ENCODE data around the gene PDSS2. TPM values are rescaled to one million over a fixed set of nuclear protein-coding genes. Genes with fewer than 3 reads are reported as not detected.

The PDSS2 gene
- total RNA-seq, 1 experiment from 2014 or later, result 16.3 TPM

DNA sequence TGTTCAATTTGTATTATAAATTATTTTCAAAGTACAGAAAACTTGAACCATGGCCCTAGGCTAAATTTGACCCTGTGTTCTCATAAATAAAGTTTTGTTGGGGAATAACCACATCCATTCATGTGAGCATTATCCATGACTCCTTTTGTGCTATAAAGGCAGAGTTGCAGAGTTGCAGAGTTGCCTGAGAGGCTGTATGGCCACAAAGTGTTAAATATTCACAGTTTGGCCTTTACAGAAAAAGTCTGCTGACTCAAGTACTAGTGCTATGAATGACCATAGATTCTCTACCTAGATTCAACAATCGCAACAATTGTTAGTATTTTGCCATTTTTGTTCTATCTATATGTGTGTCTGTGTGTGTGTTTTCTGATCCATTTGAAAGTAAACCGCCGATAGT, 297.8 kb downstream of the PDSS2 start:
- H3K9ac ChIP-seq (ENCODE audit: low read length), result no peak overlapping the region
- no peaks in the 10 kb centered on the region for H4K20me1 ChIP-seq (ENCODE audit: insufficient read depth, low read depth, low read length)
- H3K4me3 ChIP-seq (ENCODE audit: low read length), result no peak overlapping the region
- no peak overlapping the region for H3K4me2 ChIP-seq (ENCODE audit: low read depth, low read length, poor library complexity, severe bottlenecking)
- no peak for DNase-seq
- H3K27ac ChIP-seq (ENCODE audit: low read length), result no peak overlapping the region
- H3K79me2 ChIP-seq (ENCODE audit: low read length), result no peaks in the 10 kb centered on the region
- no peak overlapping the region for H2AFZ ChIP-seq (ENCODE audit: low read length)
- H3K4me1 ChIP-seq (ENCODE audit: low read length), result no peaks in the 10 kb centered on the region; the same call in 1 of the 2 replicates
- no peaks in the 10 kb centered on the region for H3K27me3 ChIP-seq (ENCODE audit: low read length)
- no peaks in the 10 kb centered on the region for H3K36me3 ChIP-seq (ENCODE audit: insufficient read depth, low read length)
- no peaks in the 10 kb centered on the region for H3K9me3 ChIP-seq (ENCODE audit: low read length)
- no peaks in the 10 kb centered on the region for H3K9me2 ChIP-seq (replicated peaks; ENCODE audit: insufficient read depth, low read length)

DNA sequence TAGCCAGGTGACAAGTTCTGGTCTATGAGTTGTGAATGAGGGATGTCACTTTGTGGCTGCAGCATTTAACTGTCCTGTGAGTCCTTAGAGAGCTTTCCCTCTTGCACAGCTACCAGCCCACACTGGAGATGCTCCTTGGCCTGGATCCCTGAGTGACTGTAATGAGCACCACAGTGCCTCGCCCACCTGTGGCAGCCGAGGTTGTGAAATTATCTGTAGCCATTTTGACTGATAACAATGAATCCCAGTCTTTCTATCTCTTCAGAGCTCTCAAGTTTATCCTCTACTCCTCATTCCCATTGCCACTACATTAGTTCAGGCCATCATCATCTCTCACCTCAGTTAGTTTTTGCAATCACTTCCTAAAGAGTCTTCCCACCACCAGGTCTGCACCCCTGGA, 302.7 kb downstream of the PDSS2 start:
- no peaks in the 10 kb centered on the region for H3K9me3 ChIP-seq (ENCODE audit: low read length)
- no peaks in the 10 kb centered on the region for H3K36me3 ChIP-seq (ENCODE audit: insufficient read depth, low read length)
- no peak overlapping the region for H3K9ac ChIP-seq (ENCODE audit: low read length)
- H3K27ac ChIP-seq (ENCODE audit: low read length), result no peak overlapping the region
- H3K27me3 ChIP-seq (ENCODE audit: low read length), result no peaks in the 10 kb centered on the region
- no peak overlapping the region for H2AFZ ChIP-seq (ENCODE audit: low read length)
- H3K4me1 ChIP-seq (ENCODE audit: low read length), result peaks cover 14% of the 10 kb centered on the region
- H3K4me3 ChIP-seq (ENCODE audit: low read length), result no peak overlapping the region
- H4K20me1 ChIP-seq (ENCODE audit: insufficient read depth, low read depth, low read length), result no peaks in the 10 kb centered on the region
- H3K4me2 ChIP-seq (ENCODE audit: low read depth, low read length, poor library complexity, severe bottlenecking), result no peak overlapping the region
- no peaks in the 10 kb centered on the region for H3K9me2 ChIP-seq (replicated peaks; ENCODE audit: insufficient read depth, low read length)
- no peak for DNase-seq
- no peaks in the 10 kb centered on the region for H3K79me2 ChIP-seq (ENCODE audit: low read length)

DNA sequence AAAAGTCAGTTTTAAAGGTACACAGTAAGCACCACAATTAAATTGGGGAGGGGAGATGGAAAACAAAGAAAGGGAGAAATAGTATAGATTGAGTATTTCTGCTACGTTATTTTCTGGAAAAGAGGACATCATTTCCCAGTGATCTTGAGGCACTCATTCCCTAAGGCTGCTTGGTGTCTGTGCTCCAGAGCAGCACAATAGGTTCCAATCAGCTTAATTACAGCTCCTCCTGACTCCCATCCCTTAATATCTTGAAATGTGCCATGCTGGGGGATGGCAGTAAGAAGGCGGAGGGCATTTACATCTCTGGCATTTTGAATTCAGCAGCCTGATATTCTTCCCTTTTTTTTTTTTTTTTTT, 304.6 kb downstream of the PDSS2 start:
- Histone ChIP-seq H3K36me3 (ENCODE audit: insufficient read depth, low read length) (no peaks in the 10 kb centered on the region), H3K9me3 (ENCODE audit: low read length) (no peaks in the 10 kb centered on the region), H3K4me3 (ENCODE audit: low read length) (no peak overlapping the region), H4K20me1 (ENCODE audit: insufficient read depth, low read depth, low read length) (no peaks in the 10 kb centered on the region), H3K27me3 (ENCODE audit: low read length) (no peaks in the 10 kb centered on the region), H3K9me2 (replicated peaks; ENCODE audit: insufficient read depth, low read length) (no peaks in the 10 kb centered on the region), H2AFZ (ENCODE audit: low read length) (no peak overlapping the region), H3K79me2 (ENCODE audit: low read length) (no peaks in the 10 kb centered on the region), H3K9ac (ENCODE audit: low read length) (no peak overlapping the region), H3K27ac (ENCODE audit: low read length) (no peak overlapping the region), H3K4me2 (ENCODE audit: low read depth, low read length, poor library complexity, severe bottlenecking) (no peak overlapping the region), H3K4me1 (ENCODE audit: low read length) (peaks cover 14% of the 10 kb centered on the region)
- DNase-seq, result no peak

DNA sequence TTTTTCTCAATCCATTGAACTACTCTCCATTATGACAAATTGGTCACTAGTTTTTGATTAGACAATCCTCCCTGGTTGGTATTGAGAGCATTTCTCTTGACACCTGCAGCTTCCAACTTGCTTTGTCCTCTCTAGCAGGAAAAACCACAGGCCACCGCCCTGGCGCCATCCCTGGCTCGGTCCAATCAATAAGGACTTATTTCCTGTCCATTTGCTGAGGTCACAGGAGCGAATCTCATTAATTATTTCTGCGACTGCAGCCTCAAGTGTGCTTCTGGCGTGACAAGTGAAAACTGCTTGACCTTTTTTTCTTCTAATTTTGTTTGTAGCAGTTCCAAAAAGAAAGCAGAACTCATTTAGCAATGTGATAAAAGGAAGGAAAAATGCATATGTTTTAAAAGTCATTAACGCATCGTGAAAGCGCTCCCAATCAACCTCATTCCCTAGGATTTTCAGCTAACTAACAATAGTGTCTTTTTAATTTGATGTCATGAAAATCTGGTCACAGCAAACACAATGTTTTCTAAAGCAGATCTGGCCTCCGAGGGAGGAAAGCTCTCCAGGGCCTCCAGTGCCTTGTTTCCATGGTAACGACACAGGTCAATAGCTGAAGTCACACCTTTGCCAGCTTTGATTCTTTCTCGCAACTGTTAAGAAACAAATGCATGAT, 305.1 kb downstream of the PDSS2 start:
- no peak overlapping the region for H2AFZ ChIP-seq (ENCODE audit: low read length)
- no peak overlapping the region for H3K4me3 ChIP-seq (ENCODE audit: low read length)
- peaks cover 14% of the 10 kb centered on the region for H3K4me1 ChIP-seq (ENCODE audit: low read length)
- no peaks in the 10 kb centered on the region for H3K79me2 ChIP-seq (ENCODE audit: low read length)
- H3K9me2 ChIP-seq (replicated peaks; ENCODE audit: insufficient read depth, low read length), result no peaks in the 10 kb centered on the region
- H3K4me2 ChIP-seq (ENCODE audit: low read depth, low read length, poor library complexity, severe bottlenecking), result no peak overlapping the region
- H3K27me3 ChIP-seq (ENCODE audit: low read length), result no peaks in the 10 kb centered on the region
- DNase-seq, result no peak
- no peaks in the 10 kb centered on the region for H4K20me1 ChIP-seq (ENCODE audit: insufficient read depth, low read depth, low read length)
- no peak overlapping the region for H3K9ac ChIP-seq (ENCODE audit: low read length)
- no peaks in the 10 kb centered on the region for H3K36me3 ChIP-seq (ENCODE audit: insufficient read depth, low read length)
- no peaks in the 10 kb centered on the region for H3K9me3 ChIP-seq (ENCODE audit: low read length)
- H3K27ac ChIP-seq (ENCODE audit: low read length), result no peak overlapping the region

DNA sequence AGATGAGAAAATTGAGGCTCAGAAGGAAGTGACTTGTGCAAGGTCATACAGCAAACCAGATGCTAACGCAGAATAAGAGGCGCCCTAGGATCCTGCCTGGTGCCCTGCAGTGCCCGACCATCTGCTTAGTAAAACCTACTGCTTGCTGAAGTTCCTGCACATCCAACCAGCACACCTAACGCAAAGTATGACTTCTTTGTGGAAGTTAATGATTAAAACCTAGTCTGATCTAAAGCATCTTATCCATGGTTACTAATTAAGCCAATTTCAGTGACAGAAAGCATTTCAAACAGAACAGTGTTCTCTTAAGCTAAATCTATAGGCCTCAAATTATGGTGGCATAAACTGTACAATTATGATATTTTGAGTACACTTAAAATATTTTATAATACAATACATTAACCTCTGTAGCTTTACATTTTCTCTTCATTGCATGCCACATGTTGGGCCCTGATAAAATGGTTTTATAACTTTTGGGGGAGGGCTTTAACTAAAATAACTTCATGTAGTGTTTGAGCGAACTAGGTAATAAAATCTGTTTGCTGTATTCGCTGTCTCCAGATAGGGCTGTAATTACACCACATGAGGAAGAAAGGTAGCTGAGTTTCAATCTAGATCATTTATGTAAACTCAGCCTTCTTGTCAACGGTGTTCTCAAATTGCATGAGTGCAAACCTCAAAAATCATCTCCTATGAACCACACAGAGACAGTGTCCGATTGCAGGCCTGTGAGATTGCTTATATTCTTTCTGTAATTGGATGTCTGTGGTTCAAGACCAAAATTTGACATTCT, 306.5 kb downstream of the PDSS2 start:
- Histone ChIP-seq H3K27ac (ENCODE audit: low read length) (no peak overlapping the region), H2AFZ (ENCODE audit: low read length) (no peak overlapping the region), H3K79me2 (ENCODE audit: low read length) (no peaks in the 10 kb centered on the region), H3K4me2 (ENCODE audit: low read depth, low read length, poor library complexity, severe bottlenecking) (no peak overlapping the region), H3K27me3 (ENCODE audit: low read length) (no peaks in the 10 kb centered on the region), H3K9me3 (ENCODE audit: low read length) (no peaks in the 10 kb centered on the region), H3K9me2 (replicated peaks; ENCODE audit: insufficient read depth, low read length) (no peaks in the 10 kb centered on the region), H4K20me1 (ENCODE audit: insufficient read depth, low read depth, low read length) (no peaks in the 10 kb centered on the region), H3K36me3 (ENCODE audit: insufficient read depth, low read length) (no peaks in the 10 kb centered on the region), H3K4me3 (ENCODE audit: low read length) (no peak overlapping the region), H3K9ac (ENCODE audit: low read length) (no peak overlapping the region), H3K4me1 (ENCODE audit: low read length) (peaks cover 14% of the 10 kb centered on the region)
- DNase-seq, result no peak

DNA sequence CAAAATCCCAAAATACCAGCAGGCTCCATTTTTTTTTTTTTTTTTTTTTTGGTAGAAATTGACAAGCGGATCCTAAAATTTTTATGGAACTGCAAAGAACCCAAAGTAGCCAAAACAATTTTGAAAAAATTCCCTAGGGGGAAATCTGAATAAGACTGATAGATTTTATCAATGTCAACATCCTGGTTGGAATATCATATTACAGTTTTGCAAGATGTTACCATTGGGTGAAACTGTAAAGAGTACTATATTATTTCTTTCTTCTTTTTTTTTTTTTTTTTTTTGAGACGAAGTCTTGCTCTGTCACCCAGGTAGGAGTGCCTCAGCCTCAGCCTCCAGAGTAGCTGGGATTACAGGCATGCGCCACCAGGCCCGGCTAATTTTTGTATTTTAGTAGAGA, 314.7 kb downstream of the PDSS2 start:
- H3K9me2 ChIP-seq (replicated peaks; ENCODE audit: insufficient read depth, low read length), result no peaks in the 10 kb centered on the region
- H3K4me3 ChIP-seq (ENCODE audit: low read length), result no peak overlapping the region
- H3K27me3 ChIP-seq (ENCODE audit: low read length), result no peaks in the 10 kb centered on the region
- no peak overlapping the region for H2AFZ ChIP-seq (ENCODE audit: low read length)
- H3K79me2 ChIP-seq (ENCODE audit: low read length), result no peaks in the 10 kb centered on the region
- no peak overlapping the region for H3K27ac ChIP-seq (ENCODE audit: low read length)
- no peaks in the 10 kb centered on the region for H3K9me3 ChIP-seq (ENCODE audit: low read length)
- DNase-seq, result no peak
- peaks cover 12% of the 10 kb centered on the region for H3K4me1 ChIP-seq (ENCODE audit: low read length)
- no peak overlapping the region for H3K9ac ChIP-seq (ENCODE audit: low read length)
- H3K36me3 ChIP-seq (ENCODE audit: insufficient read depth, low read length), result no peaks in the 10 kb centered on the region
- no peaks in the 10 kb centered on the region for H4K20me1 ChIP-seq (ENCODE audit: insufficient read depth, low read depth, low read length)
- H3K4me2 ChIP-seq (ENCODE audit: low read depth, low read length, poor library complexity, severe bottlenecking), result no peak overlapping the region

DNA sequence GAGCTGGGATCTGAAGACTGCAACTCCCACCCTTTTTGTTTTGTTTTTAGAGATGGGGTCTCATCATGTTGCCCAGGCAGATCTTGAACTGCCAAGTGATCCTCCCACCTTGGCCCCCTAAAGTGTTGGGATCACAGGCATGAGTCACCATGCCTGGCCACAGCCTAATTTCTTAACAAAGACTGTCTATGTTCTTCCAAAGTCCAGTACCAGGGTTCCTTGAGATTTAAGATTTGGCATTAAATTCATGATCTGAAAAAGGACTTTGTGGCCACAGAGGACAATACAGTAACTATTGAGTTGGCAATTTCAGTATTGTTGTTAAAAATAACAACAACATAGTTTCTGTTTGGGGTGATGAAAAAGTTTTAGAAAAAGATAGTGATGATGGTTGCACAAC, 315.4 kb downstream of the PDSS2 start:
- H3K27me3 ChIP-seq (ENCODE audit: low read length), result no peaks in the 10 kb centered on the region
- H3K4me1 ChIP-seq (ENCODE audit: low read length), result peaks cover 12% of the 10 kb centered on the region
- DNase-seq, result no peak
- no peaks in the 10 kb centered on the region for H3K9me3 ChIP-seq (ENCODE audit: low read length)
- H3K9me2 ChIP-seq (replicated peaks; ENCODE audit: insufficient read depth, low read length), result no peaks in the 10 kb centered on the region
- H2AFZ ChIP-seq (ENCODE audit: low read length), result no peak overlapping the region
- H3K79me2 ChIP-seq (ENCODE audit: low read length), result no peaks in the 10 kb centered on the region
- H4K20me1 ChIP-seq (ENCODE audit: insufficient read depth, low read depth, low read length), result no peaks in the 10 kb centered on the region
- H3K27ac ChIP-seq (ENCODE audit: low read length), result no peak overlapping the region
- no peak overlapping the region for H3K4me2 ChIP-seq (ENCODE audit: low read depth, low read length, poor library complexity, severe bottlenecking)
- H3K9ac ChIP-seq (ENCODE audit: low read length), result no peak overlapping the region
- no peak overlapping the region for H3K4me3 ChIP-seq (ENCODE audit: low read length)
- H3K36me3 ChIP-seq (ENCODE audit: insufficient read depth, low read length), result no peaks in the 10 kb centered on the region

DNA sequence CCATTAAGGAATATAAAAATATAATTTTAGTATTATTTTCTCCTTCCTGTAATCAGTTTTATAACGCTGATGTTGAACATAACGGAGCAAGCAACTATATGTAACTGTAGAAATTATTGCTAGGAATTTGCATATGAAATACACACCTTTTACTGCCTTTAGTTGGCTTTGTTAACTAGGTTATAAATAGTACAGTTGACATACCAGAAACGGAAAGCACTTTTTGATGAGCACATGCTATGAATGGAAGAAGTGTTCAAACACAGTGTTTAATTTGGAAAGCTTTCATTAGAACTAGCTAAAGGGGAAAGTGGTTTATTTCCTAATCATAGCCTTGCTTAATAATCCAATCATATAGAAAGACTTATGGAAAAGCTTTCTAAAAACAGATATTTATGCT, 318.8 kb downstream of the PDSS2 start:
- Histone ChIP-seq H3K9me3 (ENCODE audit: low read length) (no peaks in the 10 kb centered on the region), H3K9me2 (replicated peaks; ENCODE audit: insufficient read depth, low read length) (no peaks in the 10 kb centered on the region), H4K20me1 (ENCODE audit: insufficient read depth, low read depth, low read length) (no peaks in the 10 kb centered on the region), H3K4me3 (ENCODE audit: low read length) (no peak overlapping the region), H3K27ac (ENCODE audit: low read length) (no peak overlapping the region), H3K79me2 (ENCODE audit: low read length) (no peaks in the 10 kb centered on the region), H3K36me3 (ENCODE audit: insufficient read depth, low read length) (no peaks in the 10 kb centered on the region), H2AFZ (ENCODE audit: low read length) (no peak overlapping the region), H3K27me3 (ENCODE audit: low read length) (no peaks in the 10 kb centered on the region), H3K4me2 (ENCODE audit: low read depth, low read length, poor library complexity, severe bottlenecking) (peak overlapping the region; percentile 8), H3K4me1 (ENCODE audit: low read length) (peaks cover 12% of the 10 kb centered on the region), H3K9ac (ENCODE audit: low read length) (no peak overlapping the region)
- no peak for DNase-seq
